Thyroid gland (tissue), 4 donors: ENCODE data around the gene CPOX.

Source experiments
- POLR2A ChIP-seq, 2 donors: fragments of 450-650 bp; IDR thresholded peaks; one replicate each; pipeline ENCODE4 v1.6.1; 2017; ENCODE audit warnings: antibody characterized with exemption in 2 of 2, mild to moderate bottlenecking in 2 of 2, moderate library complexity in 1 of 2
- TF ChIP-seq, protein P1 (sequence below), 6 experiments: fragments of 200-600 bp in 3 of 6; fragments of 450-650 bp in 3 of 6; sonication (generic) in 3 of 6; IDR thresholded peaks; one replicate each; pipeline ENCODE4 v1.5.1; 2016 to 2019; ENCODE audit warnings: antibody characterized with exemption in 6 of 6, mild to moderate bottlenecking in 2 of 6, inconsistent platforms in 1 of 6, moderate library complexity in 1 of 6

DNA sequence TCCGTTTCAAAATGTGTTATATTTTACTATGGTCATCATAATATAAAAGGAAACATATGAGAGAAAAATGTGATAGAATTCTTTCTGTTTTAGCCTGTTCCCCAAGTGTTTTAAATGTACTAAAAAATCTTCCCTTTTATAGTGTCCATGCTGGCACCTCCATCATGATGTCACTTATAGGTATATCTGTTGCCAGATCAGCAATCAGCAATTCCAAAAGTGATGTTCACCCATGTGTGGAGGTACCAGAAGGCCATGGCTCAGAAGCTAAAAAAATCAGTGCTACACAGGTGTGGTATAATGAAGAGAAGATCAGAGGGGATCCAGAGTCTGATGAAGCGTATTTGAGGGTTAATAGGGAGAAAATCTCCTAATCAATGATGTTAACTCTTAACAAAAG is 62.7 kb downstream of the CPOX start:
- TF ChIP-seq, protein P1, sequence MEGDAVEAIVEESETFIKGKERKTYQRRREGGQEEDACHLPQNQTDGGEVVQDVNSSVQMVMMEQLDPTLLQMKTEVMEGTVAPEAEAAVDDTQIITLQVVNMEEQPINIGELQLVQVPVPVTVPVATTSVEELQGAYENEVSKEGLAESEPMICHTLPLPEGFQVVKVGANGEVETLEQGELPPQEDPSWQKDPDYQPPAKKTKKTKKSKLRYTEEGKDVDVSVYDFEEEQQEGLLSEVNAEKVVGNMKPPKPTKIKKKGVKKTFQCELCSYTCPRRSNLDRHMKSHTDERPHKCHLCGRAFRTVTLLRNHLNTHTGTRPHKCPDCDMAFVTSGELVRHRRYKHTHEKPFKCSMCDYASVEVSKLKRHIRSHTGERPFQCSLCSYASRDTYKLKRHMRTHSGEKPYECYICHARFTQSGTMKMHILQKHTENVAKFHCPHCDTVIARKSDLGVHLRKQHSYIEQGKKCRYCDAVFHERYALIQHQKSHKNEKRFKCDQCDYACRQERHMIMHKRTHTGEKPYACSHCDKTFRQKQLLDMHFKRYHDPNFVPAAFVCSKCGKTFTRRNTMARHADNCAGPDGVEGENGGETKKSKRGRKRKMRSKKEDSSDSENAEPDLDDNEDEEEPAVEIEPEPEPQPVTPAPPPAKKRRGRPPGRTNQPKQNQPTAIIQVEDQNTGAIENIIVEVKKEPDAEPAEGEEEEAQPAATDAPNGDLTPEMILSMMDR (IDR thresholded peaks at IDR 0.05): no peak
- no peak for TF ChIP-seq POLR2A (IDR thresholded peaks at IDR 0.05)
